Measurements from ENCODE around the gene SORL1. TPM values are rescaled to one million over a fixed set of nuclear protein-coding genes. Genes with fewer than 3 reads are reported as not detected.

The SORL1 gene
- total and polyA plus RNA-seq, 2 experiments from 2014 or later = 0.26 to 0.54 TPM

DNA sequence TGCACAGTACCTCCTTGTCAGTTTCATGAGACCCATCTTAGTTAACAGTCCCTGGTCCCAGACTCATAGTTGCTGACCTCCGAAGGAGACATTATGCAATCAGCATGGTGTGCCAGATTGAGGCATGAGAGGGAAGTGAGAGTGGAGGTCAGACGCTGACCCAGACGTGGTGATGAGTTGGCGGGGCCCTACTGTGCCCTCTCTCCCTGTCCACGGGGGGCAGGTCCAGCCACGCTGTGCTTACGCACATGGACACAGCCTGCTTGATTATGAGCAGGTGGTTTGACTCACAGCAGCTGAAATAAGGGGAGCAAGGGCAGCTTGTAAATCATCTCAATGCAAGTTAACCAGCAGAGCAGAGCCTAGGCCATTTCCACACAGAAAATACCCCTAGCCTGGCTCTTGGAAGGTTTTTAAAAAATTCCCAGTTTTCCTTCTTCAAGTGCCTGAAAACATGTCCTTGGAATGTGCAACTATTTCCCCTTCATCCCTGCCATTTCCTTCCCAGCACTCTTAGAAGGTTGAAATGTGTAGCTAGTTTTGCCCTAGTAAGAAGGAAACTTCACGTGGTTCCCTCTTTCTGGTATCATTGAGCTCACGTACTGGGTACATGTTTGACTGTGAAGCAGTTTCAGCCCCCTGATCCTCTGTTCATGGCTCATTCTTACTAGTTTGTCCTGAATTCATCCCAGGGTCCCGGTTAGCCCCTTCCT is 123.3 kb downstream of the SORL1 start:
- no peak for TF ChIP-seq EZH2 (IDR thresholded peaks at IDR 0.05; ENCODE audit: insufficient read depth, poor library complexity, severe bottlenecking)
- no peak for TF ChIP-seq EZH2phosphoT487 (IDR thresholded peaks at IDR 0.05; ENCODE audit: insufficient read depth, low read depth)
- WGBS, 2 experiments (ENCODE audit: low coverage in 1 of 2, low lambda C conversion rate in 2 of 2, missing lambda C conversion rate in 2 of 2) = 61 to 64% methylated on average over 10 of the region's 10 CpGs
- Histone ChIP-seq H3K79me2 (ENCODE audit: insufficient read depth) (no peaks in the 10 kb centered on the region), H3K4me1 (ENCODE audit: insufficient read depth) (no peaks in the 10 kb centered on the region), H3F3A (ENCODE audit: insufficient read depth) (no peaks in the 10 kb centered on the region), H3K27me3 (replicated peaks; ENCODE audit: insufficient read depth) (peaks cover 41% of the 10 kb centered on the region), H2AFZ (no peak overlapping the region), H4K20me1 (ENCODE audit: insufficient read depth) (no peaks in the 10 kb centered on the region), H3K9ac (no peak overlapping the region), H3K9me2 (ENCODE audit: insufficient read depth) (no peaks in the 10 kb centered on the region; the same call in 1 of the 2 replicates), H3K27ac (no peak overlapping the region), H3K9me3 (ENCODE audit: low read depth) (no peaks in the 10 kb centered on the region), H3K36me3 (ENCODE audit: low read depth) (no peaks in the 10 kb centered on the region), H3K4me3 (no peak overlapping the region), H3K4me2 (ENCODE audit: unreplicated experiment) (no peak overlapping the region)
- peak; percentile 8 for DNase-seq
- in situ Hi-C loops (cut with MboI) = no loop called here

DNA sequence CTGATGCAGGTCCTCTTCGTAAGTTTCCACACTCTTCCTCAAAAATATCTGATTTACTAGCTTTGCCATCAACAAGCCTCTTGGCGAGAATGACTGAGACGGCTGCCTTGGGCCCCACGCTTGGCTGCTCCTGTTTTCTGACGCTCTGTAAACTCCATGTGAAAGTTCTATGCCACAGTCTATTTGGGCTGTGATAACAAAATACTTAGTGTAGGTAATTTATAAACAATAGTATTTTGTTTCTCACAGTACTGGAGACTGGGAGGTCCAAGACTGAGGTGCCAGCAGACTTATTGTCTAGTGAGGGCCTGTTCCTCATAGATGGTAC is 123.8 kb downstream of the SORL1 start:
- Histone ChIP-seq H3K9me2 (ENCODE audit: insufficient read depth) (no peaks in the 10 kb centered on the region; the same call in 1 of the 2 replicates), H3K79me2 (ENCODE audit: insufficient read depth) (no peaks in the 10 kb centered on the region), H3K4me2 (ENCODE audit: unreplicated experiment) (no peak overlapping the region), H3K4me1 (ENCODE audit: insufficient read depth) (no peaks in the 10 kb centered on the region), H3K9me3 (ENCODE audit: low read depth) (no peaks in the 10 kb centered on the region), H3K9ac (no peak overlapping the region), H3K27ac (no peak overlapping the region), H3K36me3 (ENCODE audit: low read depth) (no peaks in the 10 kb centered on the region), H3K27me3 (replicated peaks; ENCODE audit: insufficient read depth) (peaks cover 41% of the 10 kb centered on the region), H3F3A (ENCODE audit: insufficient read depth) (no peaks in the 10 kb centered on the region), H3K4me3 (no peak overlapping the region), H2AFZ (no peak overlapping the region), H4K20me1 (ENCODE audit: insufficient read depth) (no peaks in the 10 kb centered on the region)
- no peak for DNase-seq
- in situ Hi-C loops (cut with MboI) = no loop called here
- TF ChIP-seq EZH2 (IDR thresholded peaks at IDR 0.05; ENCODE audit: insufficient read depth, poor library complexity, severe bottlenecking) (no peak), EZH2phosphoT487 (IDR thresholded peaks at IDR 0.05; ENCODE audit: insufficient read depth, low read depth) (no peak)
- 82 to 88% methylated on average over 5 of the region's 5 CpGs for WGBS, 2 experiments (ENCODE audit: low coverage in 1 of 2, low lambda C conversion rate in 2 of 2, missing lambda C conversion rate in 2 of 2)

DNA sequence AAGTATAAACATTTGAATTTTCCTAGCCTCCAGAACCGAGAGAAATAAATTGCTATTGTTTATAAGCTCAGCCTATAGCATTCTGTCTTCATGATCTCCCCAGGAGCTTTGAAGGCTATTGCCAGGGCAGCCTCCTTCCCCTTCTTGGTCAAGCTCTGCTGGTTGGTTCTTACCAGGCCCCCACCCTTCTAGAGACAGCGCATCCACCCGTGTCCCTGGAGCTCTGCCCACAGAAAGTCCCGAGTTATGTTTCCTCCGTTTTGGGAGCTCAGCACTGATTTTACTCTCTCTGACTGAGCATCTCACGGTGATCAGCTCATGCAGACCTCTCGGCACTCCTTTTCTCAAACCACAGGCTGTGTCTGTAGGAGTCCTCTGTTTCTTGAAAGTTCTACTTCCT is 124.4 kb downstream of the SORL1 start:
- H3K4me2 ChIP-seq (ENCODE audit: unreplicated experiment) = no peak overlapping the region
- no peak overlapping the region for H3K4me3 ChIP-seq
- WGBS, 2 experiments (ENCODE audit: low coverage in 1 of 2, low lambda C conversion rate in 2 of 2, missing lambda C conversion rate in 2 of 2) = 18 to 21% methylated on average over 7 of the region's 7 CpGs
- no peaks in the 10 kb centered on the region for H3K36me3 ChIP-seq (ENCODE audit: low read depth)
- H3K9ac ChIP-seq = no peak overlapping the region
- no peaks in the 10 kb centered on the region for H4K20me1 ChIP-seq (ENCODE audit: insufficient read depth)
- H3K79me2 ChIP-seq (ENCODE audit: insufficient read depth) = no peaks in the 10 kb centered on the region
- no peak overlapping the region for H3K27ac ChIP-seq
- DNase-seq = no peak
- peaks cover 43% of the 10 kb centered on the region for H3K27me3 ChIP-seq (replicated peaks; ENCODE audit: insufficient read depth)
- no peaks in the 10 kb centered on the region for H3K4me1 ChIP-seq (ENCODE audit: insufficient read depth)
- no peaks in the 10 kb centered on the region for H3K9me3 ChIP-seq (ENCODE audit: low read depth)
- H3K9me2 ChIP-seq (ENCODE audit: insufficient read depth) = no peaks in the 10 kb centered on the region; the same call in 1 of the 2 replicates
- H3F3A ChIP-seq (ENCODE audit: insufficient read depth) = no peaks in the 10 kb centered on the region
- in situ Hi-C loops (cut with MboI) = no loop called here
- no peak overlapping the region for H2AFZ ChIP-seq
- no peak for TF ChIP-seq EZH2 (IDR thresholded peaks at IDR 0.05; ENCODE audit: insufficient read depth, poor library complexity, severe bottlenecking)
- no peak for TF ChIP-seq EZH2phosphoT487 (IDR thresholded peaks at IDR 0.05; ENCODE audit: insufficient read depth, low read depth)

DNA sequence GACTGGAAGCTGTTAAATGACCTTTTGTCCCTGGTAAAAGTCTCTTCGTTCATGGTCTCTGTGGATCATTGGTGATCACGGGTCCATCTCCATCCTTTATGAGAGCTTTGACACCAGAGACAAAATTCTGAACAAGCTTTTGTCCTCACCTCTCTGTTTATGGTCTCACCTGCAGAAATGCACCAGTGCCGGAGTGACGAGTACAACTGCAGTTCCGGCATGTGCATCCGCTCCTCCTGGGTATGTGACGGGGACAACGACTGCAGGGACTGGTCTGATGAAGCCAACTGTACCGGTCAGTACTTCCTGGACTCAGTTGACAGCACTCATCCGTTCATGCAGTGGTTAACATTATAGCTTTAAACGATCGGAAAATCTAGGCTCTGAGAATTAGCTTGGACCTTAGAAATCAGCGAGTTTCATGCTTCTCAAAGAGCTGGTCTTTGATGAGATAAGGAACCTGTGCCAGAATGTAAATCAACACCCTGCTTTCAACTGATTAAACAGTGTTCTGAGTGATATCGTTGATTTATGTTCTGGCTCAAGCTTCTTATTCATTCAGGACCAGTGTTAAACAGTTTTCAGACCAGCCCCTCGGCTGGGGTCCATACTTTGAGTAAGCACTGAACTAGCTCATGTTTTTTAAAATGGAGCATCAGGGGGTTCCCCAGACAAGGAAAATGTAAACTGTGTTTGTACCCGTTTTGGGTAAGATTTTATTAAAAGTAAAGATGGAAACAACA is 125.2 kb downstream of the SORL1 start:
- Histone ChIP-seq H3K9me2 (ENCODE audit: insufficient read depth) (no peaks in the 10 kb centered on the region; the same call in 1 of the 2 replicates), H3K4me2 (ENCODE audit: unreplicated experiment) (no peak overlapping the region), H2AFZ (no peak overlapping the region), H3K79me2 (ENCODE audit: insufficient read depth) (no peaks in the 10 kb centered on the region), H3K9me3 (ENCODE audit: low read depth) (no peaks in the 10 kb centered on the region), H3F3A (ENCODE audit: insufficient read depth) (no peaks in the 10 kb centered on the region), H3K4me3 (no peak overlapping the region), H3K9ac (no peak overlapping the region), H3K27ac (no peak overlapping the region), H3K4me1 (ENCODE audit: insufficient read depth) (no peaks in the 10 kb centered on the region), H3K36me3 (ENCODE audit: low read depth) (no peaks in the 10 kb centered on the region), H4K20me1 (ENCODE audit: insufficient read depth) (no peaks in the 10 kb centered on the region), H3K27me3 (replicated peaks; ENCODE audit: insufficient read depth) (peaks cover 42% of the 10 kb centered on the region)
- DNase-seq = no peak
- in situ Hi-C loops (cut with MboI) = no loop called here
- WGBS, 2 experiments (ENCODE audit: low coverage in 1 of 2, low lambda C conversion rate in 2 of 2, missing lambda C conversion rate in 2 of 2) = 75 to 77% methylated on average over 16 of the region's 16 CpGs
- TF ChIP-seq EZH2phosphoT487 (IDR thresholded peaks at IDR 0.05; ENCODE audit: insufficient read depth, low read depth) (no peak), EZH2 (IDR thresholded peaks at IDR 0.05; ENCODE audit: insufficient read depth, poor library complexity, severe bottlenecking) (no peak)

Measured in GM23248 (cell line).